SK-N-SH (cell line): Measurements from ENCODE around the gene CYTL1. TPM values are rescaled to one million over a fixed set of nuclear protein-coding genes. Genes with fewer than 3 reads are reported as not detected.

ENCODE experiments used
- CTCF ChIA-PET: fragments of 300-600, 350-600 bp; formaldehyde crosslinking; extraction: SDS; loops from one replicate; lab custom pipeline; 2021; lab: Yijun Ruan, JAX
- POLR2A ChIA-PET: fragments of 350-600 bp; sonication (Branson Sonifier 250); formaldehyde crosslinking; extraction: SDS; loops from one replicate; lab custom pipeline; 2020; ENCODE audit warnings: antibody characterized with exemption, inconsistent platforms; lab: Yijun Ruan, JAX
- DNase-seq: peaks from one replicate; pipeline ENCODE4 v3.0.0; 2012
- H2AFZ ChIP-seq: fragments of 200-600 bp; sonication (generic); 2 replicates; pipeline ENCODE4 v1.8.1; 2016; ENCODE audit warnings: antibody characterized with exemption, mild to moderate bottlenecking, low read depth
- H3F3A ChIP-seq: fragments of 200-600 bp; sonication (generic); replicated peaks from 2 replicates; pipeline ENCODE3; 2016; ENCODE audit warnings: antibody characterized with exemption, mild to moderate bottlenecking; ENCODE audit not compliant: insufficient read depth
- H3K27ac ChIP-seq, 2 experiments: fragments of 200-500 bp in 1 of 2; fragments of 200-600 bp in 1 of 2; sonication (Bioruptor generic) in 1 of 2; sonication (generic), shearing (Covaris generic) in 1 of 2; 2 replicates each; pipeline versions ENCODE4 v1.5.1 to v1.6.1; 2014 to 2016; ENCODE audit warnings: low read depth in 2 of 2, inconsistent platforms in 1 of 2, low read length in 1 of 2, mild to moderate bottlenecking in 1 of 2, mixed read lengths in 1 of 2
- H3K27me3 ChIP-seq: fragments of 200-600 bp; sonication (generic), shearing (Covaris generic); 2 replicates; pipeline ENCODE4 v1.6.1; 2016; ENCODE audit warnings: mixed run types; ENCODE audit not compliant: insufficient read depth
- H3K36me3 ChIP-seq, 2 experiments: fragments of 200-500 bp in 1 of 2; fragments of 200-600 bp in 1 of 2; sonication (Bioruptor generic) in 1 of 2; sonication (generic) in 1 of 2; replicated peaks in 1 of 2; 2 replicates each; pipeline versions ENCODE3 to v1.5.1; 2014 to 2016; ENCODE audit warnings: low read length in 1 of 2, mild to moderate bottlenecking in 1 of 2; ENCODE audit not compliant: insufficient read depth in 2 of 2, control insufficient read depth in 1 of 2
- H3K4me1 ChIP-seq, 2 experiments: fragments of 200-500 bp in 1 of 2; fragments of 200-600 bp in 1 of 2; sonication (Bioruptor generic) in 1 of 2; sonication (generic), shearing (Covaris generic) in 1 of 2; 2 replicates each; pipeline versions ENCODE4 v1.5.1 to v1.6.1; 2014 to 2016; ENCODE audit warnings: low read depth in 1 of 2, low read length in 1 of 2, mixed run types in 1 of 2; ENCODE audit not compliant: insufficient read depth in 2 of 2, control insufficient read depth in 1 of 2
- H3K4me2 ChIP-seq: fragments of 200-600 bp; sonication (generic), shearing (Covaris generic); 2 replicates; pipeline ENCODE4 v1.6.1; 2017; ENCODE audit warnings: mixed run types
- H3K4me3 ChIP-seq, 2 experiments: fragments of 200-500 bp in 1 of 2; fragments of 200-600 bp in 1 of 2; sonication (Bioruptor generic) in 1 of 2; sonication (generic), shearing (Covaris generic) in 1 of 2; 2 replicates each; pipeline versions ENCODE4 v1.5.1 to v1.8.1; 2014 to 2016; ENCODE audit warnings: low read depth in 2 of 2, inconsistent platforms in 1 of 2, low read length in 1 of 2, mild to moderate bottlenecking in 1 of 2, mixed read lengths in 1 of 2, moderate library complexity in 1 of 2
- H3K79me2 ChIP-seq: fragments of 200-600 bp; sonication (generic); 2 replicates; pipeline ENCODE4 v1.8.1; 2017; ENCODE audit warnings: mild to moderate bottlenecking; ENCODE audit not compliant: insufficient read depth
- H3K9ac ChIP-seq: fragments of 200-600 bp; sonication (generic); 2 replicates; pipeline ENCODE4 v1.6.1; 2017; ENCODE audit warnings: mixed run types
- H3K9me2 ChIP-seq: fragments of 200-600 bp; sonication (generic); 2 replicates; pipeline ENCODE4 v1.6.1; 2017; ENCODE audit warnings: mixed run types
- H3K9me3 ChIP-seq: fragments of 200-600 bp; sonication (generic); 2 replicates; pipeline ENCODE4 v1.6.1; 2017; ENCODE audit warnings: mixed run types, mild to moderate bottlenecking, moderate library complexity
- H4K20me1 ChIP-seq: fragments of 200-600 bp; sonication (generic); 2 replicates; pipeline ENCODE4 v1.6.1; 2017; ENCODE audit warnings: mild to moderate bottlenecking, mixed run types; ENCODE audit not compliant: insufficient read depth
- ELF1 ChIP-seq: IDR thresholded peaks from 2 replicates; pipeline ENCODE4 v1.4.0; 2012
- EZH2phosphoT487 ChIP-seq: fragments of 200-600 bp; sonication (generic); IDR thresholded peaks from 2 replicates; pipeline ENCODE4 v1.6.1; 2017; ENCODE audit warnings: low read depth, mixed run types, mild to moderate bottlenecking, antibody characterized with exemption, moderate library complexity, borderline replicate concordance
- NRF1 ChIP-seq: IDR thresholded peaks from 2 replicates; pipeline ENCODE4 v1.6.1; 2012; ENCODE audit warnings: low read depth, mild to moderate bottlenecking, low read length
- RAD21 ChIP-seq: IDR thresholded peaks from 2 replicates; pipeline ENCODE4 v1.6.1; 2012; ENCODE audit warnings: mild to moderate bottlenecking, low read length
- REST ChIP-seq: IDR thresholded peaks from 2 replicates; pipeline ENCODE4 v1.6.1; 2012; ENCODE audit warnings: mild to moderate bottlenecking, low read depth, low read length, moderate library complexity
- RFX5 ChIP-seq: IDR thresholded peaks from 2 replicates; pipeline ENCODE4 v1.6.1; 2012; ENCODE audit warnings: mild to moderate bottlenecking, improper control_type of control experiment, low read length
- SIN3A ChIP-seq: IDR thresholded peaks from 2 replicates; pipeline ENCODE4 v1.6.1; 2012; ENCODE audit warnings: low read depth, mild to moderate bottlenecking, low read length, moderate library complexity, borderline replicate concordance
- SMC3 ChIP-seq: IDR thresholded peaks from 2 replicates; pipeline ENCODE4 v1.6.1; 2012; ENCODE audit warnings: low read depth, low read length, improper control_type of control experiment
- TCF12 ChIP-seq: IDR thresholded peaks from 2 replicates; pipeline ENCODE4 v1.4.0; 2012
- TEAD4 ChIP-seq: IDR thresholded peaks from 2 replicates; pipeline ENCODE4 v1.4.0; 2012; ENCODE audit warnings: mild to moderate bottlenecking, borderline replicate concordance; ENCODE audit not compliant: insufficient read depth
- ZBTB33 ChIP-seq: IDR thresholded peaks from 2 replicates; pipeline ENCODE4 v1.4.0; 2012; ENCODE audit warnings: low read depth, borderline replicate concordance
- WGBS: methylation state at CpG from one replicate; pipeline ENCODE4 v1.1.6; 2017; ENCODE audit warnings: low lambda C conversion rate; 5-methylcytosine and 5-hydroxymethylcytosine counted together
- polyA plus RNA-seq, 3 experiments: library from polyadenylated mRNA; depleted of rRNA; stranded (reverse); fragments of >200 nt; gene quantifications; 2 replicates each; pipeline ENCODE4 v1.2.3, GENCODE V29; 2012

Gene CYTL1
- polyA plus RNA-seq, 1 of the 3 experiments (the other 2 are of a cell fraction), result 3.0 TPM

- no peak for TF ChIP-seq REST
- no peak for TF ChIP-seq TCF12
- no peak for TF ChIP-seq NRF1
- no peak for TF ChIP-seq RFX5
- TF ChIP-seq RAD21, result no peak
- TF ChIP-seq SMC3, result no peak
- no peak for TF ChIP-seq EZH2phosphoT487
- TF ChIP-seq ELF1, result no peak
- no peak for TF ChIP-seq TEAD4
- TF ChIP-seq, all 33 proteins: peak for 0
- CTCF ChIA-PET, result no interaction called here
- no peak overlapping the region for H2AFZ ChIP-seq
Measured at GRCh38 chr4:5024673-5025072, 5.4 kb upstream of the CYTL1 start.

GRCh38 chr4:5021546-5021945 is 2.3 kb upstream of the CYTL1 start:
- no peak overlapping the region for H3K9ac ChIP-seq
- H3F3A ChIP-seq, result no peaks in the 10 kb centered on the region
- no peaks in the 10 kb centered on the region for H3K9me3 ChIP-seq
- 72% methylated on average over 2 of the region's 3 CpGs for WGBS
- peaks cover 0 to 6% of the 10 kb centered on the region in 2 experiments; a peak in 1 of 4 replicates for H3K4me1 ChIP-seq
- ChIA-PET POLR2A (no interaction called here), CTCF (no interaction called here)
- no peak overlapping the region for H3K4me2 ChIP-seq
- no peak overlapping the region for H3K4me3 ChIP-seq
- DNase-seq, result no peak
- no peaks in the 10 kb centered on the region for H4K20me1 ChIP-seq
- TF ChIP-seq ZBTB33 (no peak), SIN3A (no peak)
- no peaks in the 10 kb centered on the region for H3K9me2 ChIP-seq
- H3K27me3 ChIP-seq, result peaks cover 39% of the 10 kb centered on the region; the same call in 1 of the 2 replicates
- no peaks in the 10 kb centered on the region for H3K79me2 ChIP-seq
- no peaks in the 10 kb centered on the region for H3K36me3 ChIP-seq
- H3K27ac ChIP-seq, result no peak overlapping the region
- H2AFZ ChIP-seq, result no peak overlapping the region

More at GRCh38 chr4:5024673-5025072, 5.4 kb upstream of the CYTL1 start:
- POLR2A ChIA-PET, result no interaction called here
- no peaks in the 10 kb centered on the region for H3K9me3 ChIP-seq
- DNase-seq, result no peak
- H3K4me1 ChIP-seq, result peaks cover 0 to 2% of the 10 kb centered on the region in 2 experiments; a peak in 1 of 4 replicates
- no peak overlapping the region for H3K9ac ChIP-seq
- 17% methylated on average over 4 of the region's 6 CpGs for WGBS
- no peak overlapping the region for H3K4me3 ChIP-seq
- no peaks in the 10 kb centered on the region for H4K20me1 ChIP-seq
- H3K36me3 ChIP-seq, result no peaks in the 10 kb centered on the region
- H3K9me2 ChIP-seq, result no peaks in the 10 kb centered on the region
- H3F3A ChIP-seq, result no peaks in the 10 kb centered on the region
- no peak overlapping the region for H3K4me2 ChIP-seq
- no peak overlapping the region for H3K27ac ChIP-seq
- H3K79me2 ChIP-seq, result no peaks in the 10 kb centered on the region
- peaks cover 31% of the 10 kb centered on the region; the same call in 1 of the 2 replicates for H3K27me3 ChIP-seq
